ENCODE data around the gene POLR2L. TPM values are rescaled to one million over a fixed set of nuclear protein-coding genes. Genes with fewer than 3 reads are reported as not detected.

POLR2L gene
- total RNA-seq, 1 donor from 2014 or later: 78.7 TPM

DNA sequence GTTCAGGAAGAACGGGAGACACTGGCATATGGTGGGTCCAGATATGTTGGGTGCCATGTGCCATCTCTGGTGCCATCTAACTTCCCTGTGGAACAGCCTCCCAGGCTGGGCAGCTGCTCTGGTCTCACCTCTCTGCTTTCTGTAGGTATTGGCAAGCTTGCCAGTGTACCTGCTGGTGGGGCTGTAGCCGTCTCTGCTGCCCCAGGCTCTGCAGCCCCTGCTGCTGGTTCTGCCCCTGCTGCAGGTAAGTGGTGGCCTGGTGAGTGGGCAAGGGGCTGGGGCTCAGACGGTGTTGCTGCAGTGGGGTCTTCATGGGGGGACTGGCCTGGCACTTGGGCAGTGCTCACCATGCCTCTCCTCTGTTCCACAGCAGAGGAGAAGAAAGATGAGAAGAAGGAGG is 29.9 kb downstream of the POLR2L start:
- Mint-ChIP-seq H3K27ac (no peak overlapping the region), H3K9me3 (no peaks in the 10 kb centered on the region), H3K36me3 (peaks cover 5% of the 10 kb centered on the region), H3K4me1 (peaks cover 25% of the 10 kb centered on the region), H3K27me3 (ENCODE audit: low read depth) (no peaks in the 10 kb centered on the region), H3K4me3 (peak overlapping the region; percentile 20)
- no peak for DNase-seq (ENCODE audit: low spot score in 2 of 2, unreplicated experiment in 2 of 2)
- TF ChIP-seq, protein P1, sequence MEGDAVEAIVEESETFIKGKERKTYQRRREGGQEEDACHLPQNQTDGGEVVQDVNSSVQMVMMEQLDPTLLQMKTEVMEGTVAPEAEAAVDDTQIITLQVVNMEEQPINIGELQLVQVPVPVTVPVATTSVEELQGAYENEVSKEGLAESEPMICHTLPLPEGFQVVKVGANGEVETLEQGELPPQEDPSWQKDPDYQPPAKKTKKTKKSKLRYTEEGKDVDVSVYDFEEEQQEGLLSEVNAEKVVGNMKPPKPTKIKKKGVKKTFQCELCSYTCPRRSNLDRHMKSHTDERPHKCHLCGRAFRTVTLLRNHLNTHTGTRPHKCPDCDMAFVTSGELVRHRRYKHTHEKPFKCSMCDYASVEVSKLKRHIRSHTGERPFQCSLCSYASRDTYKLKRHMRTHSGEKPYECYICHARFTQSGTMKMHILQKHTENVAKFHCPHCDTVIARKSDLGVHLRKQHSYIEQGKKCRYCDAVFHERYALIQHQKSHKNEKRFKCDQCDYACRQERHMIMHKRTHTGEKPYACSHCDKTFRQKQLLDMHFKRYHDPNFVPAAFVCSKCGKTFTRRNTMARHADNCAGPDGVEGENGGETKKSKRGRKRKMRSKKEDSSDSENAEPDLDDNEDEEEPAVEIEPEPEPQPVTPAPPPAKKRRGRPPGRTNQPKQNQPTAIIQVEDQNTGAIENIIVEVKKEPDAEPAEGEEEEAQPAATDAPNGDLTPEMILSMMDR (IDR thresholded peaks at IDR 0.05; ENCODE audit: unreplicated experiment): no peak

DNA sequence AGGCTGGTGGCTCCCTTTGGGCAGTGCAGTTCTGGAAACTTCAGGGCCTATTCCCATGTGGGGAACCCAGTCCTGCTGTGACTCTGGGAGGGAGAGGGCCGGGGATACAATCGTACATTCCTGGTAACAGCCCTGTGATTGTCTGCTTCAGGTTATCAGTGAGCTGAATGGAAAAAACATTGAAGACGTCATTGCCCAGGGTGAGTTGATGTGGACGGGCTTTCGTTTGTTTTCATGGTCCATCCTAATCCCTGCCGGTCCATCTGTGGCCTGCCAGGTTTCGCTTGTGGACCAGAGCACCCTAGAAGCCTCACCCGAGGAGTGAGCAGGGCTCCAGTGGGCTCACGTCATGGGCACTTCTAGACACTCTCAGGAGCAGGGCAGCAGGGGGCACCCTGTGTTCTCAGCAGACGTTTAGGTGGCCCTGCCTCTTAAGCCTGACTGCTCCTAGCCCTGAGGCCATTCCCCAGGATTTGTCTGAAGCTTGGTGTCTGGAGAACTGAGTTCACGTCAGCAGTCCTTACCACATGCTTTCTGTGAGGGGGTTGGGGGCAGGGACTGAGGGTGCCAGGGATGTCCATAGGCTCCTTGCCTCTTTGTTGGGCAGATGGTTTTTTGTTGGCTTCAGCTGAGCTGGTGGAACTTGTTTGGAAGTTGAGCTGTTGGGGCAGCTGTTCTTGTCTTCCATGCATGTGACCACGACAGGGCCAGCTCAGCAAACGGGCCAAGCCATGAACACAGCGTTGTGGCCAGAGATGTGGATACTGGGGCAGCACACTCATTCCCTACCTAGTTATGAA is 30.7 kb downstream of the POLR2L start:
- Mint-ChIP-seq H3K27ac (peak overlapping the region; percentile 80), H3K4me1 (peaks cover 25% of the 10 kb centered on the region), H3K9me3 (no peaks in the 10 kb centered on the region), H3K4me3 (peak overlapping the region; percentile 87), H3K27me3 (ENCODE audit: low read depth) (no peaks in the 10 kb centered on the region), H3K36me3 (peaks cover 5% of the 10 kb centered on the region)
- TF ChIP-seq, protein P1 (IDR thresholded peaks at IDR 0.05; ENCODE audit: unreplicated experiment): no peak
- no peak for DNase-seq (ENCODE audit: low spot score in 2 of 2, unreplicated experiment in 2 of 2)

DNA sequence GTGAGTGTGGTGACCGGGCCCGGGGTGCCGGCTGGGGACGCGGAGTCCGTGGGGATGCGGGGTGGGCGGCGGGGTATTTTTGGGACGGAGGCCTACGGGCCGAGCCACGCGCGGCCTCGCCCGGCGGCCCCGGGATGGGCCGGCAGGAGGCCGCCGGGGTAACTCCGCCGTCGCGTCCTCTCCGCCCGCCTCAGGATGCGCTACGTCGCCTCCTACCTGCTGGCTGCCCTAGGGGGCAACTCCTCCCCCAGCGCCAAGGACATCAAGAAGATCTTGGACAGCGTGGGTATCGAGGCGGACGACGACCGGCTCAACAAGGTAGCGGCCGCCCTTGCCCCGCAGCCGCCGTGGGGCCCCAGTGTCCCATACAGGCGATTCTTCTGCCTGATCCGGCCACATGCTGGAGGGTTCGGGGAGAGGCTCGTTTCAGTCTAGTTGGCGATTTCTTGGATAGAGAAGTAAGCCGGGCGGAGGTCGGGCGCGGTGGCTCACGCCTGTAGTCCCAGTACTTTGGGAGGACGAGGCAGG is 32.2 kb downstream of the POLR2L start:
- TF ChIP-seq, protein P1 (IDR thresholded peaks at IDR 0.05; ENCODE audit: unreplicated experiment): no peak
- Mint-ChIP-seq H3K27ac (peak overlapping the region; percentile 80), H3K27me3 (ENCODE audit: low read depth) (no peaks in the 10 kb centered on the region), H3K36me3 (peaks cover 5% of the 10 kb centered on the region), H3K4me1 (peaks cover 25% of the 10 kb centered on the region), H3K9me3 (no peaks in the 10 kb centered on the region), H3K4me3 (peak overlapping the region; percentile 87)
- DNase-seq (ENCODE audit: low spot score in 2 of 2, unreplicated experiment in 2 of 2): no peak

DNA sequence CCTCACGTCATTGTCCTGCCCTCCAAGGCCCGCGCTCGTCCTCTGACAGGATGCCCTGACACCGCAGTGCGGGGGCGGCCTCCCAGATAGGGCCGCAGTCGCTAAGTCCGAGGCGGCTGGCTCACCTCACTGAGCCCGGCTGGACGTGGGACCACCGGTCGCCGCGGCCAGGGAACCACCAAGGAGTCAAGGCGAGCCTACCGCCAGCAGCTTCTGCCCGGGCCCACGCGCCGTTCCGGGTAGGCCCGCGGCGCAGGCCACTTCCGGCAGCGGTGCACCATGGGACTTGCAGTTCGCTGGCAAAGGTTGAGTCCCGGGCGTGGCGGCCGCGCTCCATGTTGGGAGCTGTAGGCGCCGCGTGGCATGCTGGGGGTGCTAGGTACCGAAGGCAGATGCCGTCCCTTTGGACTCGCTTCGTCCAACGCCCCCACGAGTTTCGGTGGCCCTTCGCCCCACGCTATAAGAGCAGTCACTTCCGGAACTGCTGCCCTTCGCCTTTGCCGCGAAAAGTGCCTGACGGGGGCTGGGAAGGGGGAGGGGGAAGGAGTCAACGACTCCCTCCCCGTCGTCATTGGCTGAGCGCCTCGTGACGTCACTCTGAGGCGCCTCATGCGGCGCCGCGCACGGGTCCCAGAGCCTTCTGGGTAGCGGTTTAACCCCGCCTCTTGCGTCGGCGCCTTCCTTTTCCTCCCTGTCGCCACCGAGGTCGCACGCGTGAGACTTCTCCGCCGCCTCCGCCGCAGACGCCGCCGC is 32.9 kb downstream of the POLR2L start, which contains the start of gene RPLP2:
TSS of gene RPLP2 (plus strand) at position 681 of the 753 bp plus-strand sequence. CDS start 268 bp downstream, outside the sequence.
- Mint-ChIP-seq H3K4me3 (peak within 1 kb of the TSS; percentile 87), H3K9me3 (no peaks in the 10 kb centered on the region)
- TF ChIP-seq, protein P1 (IDR thresholded peaks at IDR 0.05; ENCODE audit: unreplicated experiment): no peak

DNA sequence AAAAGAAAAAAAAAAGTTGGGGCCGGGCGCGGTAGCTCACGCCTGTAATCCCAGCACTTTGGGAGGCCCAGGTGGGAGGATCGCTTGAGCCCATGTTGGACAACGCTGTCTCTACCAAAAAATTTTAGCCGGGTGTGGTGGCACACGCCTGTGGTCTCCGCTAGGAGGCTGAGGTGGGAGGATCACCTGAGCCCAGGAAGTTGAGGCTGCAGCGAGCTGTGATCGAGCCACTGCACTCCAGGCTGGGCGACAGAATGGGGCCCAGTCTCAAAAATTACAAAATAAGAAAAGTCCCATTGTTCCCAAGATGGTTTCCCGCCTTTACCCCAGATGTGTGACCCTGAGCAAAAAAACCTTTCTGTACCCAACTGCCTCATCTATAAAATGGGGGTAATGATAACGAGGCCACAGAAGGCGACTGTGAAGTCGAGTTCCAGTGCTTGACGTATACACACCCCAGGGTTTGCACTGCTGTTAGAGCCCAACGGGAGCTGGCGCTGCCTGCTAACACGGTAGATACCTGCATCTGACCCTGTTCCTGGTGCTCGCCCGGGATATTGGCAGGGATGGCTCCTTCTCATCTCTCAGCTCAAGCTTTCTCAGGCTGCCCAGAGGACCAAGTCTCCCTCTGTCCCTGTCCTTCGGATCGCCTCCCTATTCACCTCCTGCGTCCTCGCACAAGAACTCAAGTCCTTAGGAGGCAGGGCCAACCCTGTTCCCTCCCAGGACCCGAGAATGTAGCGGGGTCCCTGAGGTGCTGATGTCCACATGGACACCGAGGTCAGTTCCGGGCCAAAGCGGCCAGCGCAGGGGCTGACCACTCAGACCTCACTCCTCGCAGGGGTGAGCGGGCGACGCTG is 33.7 kb downstream of the POLR2L start:
- H3K36me3 Mint-ChIP-seq: peaks cover 3% of the 10 kb centered on the region
- no peaks in the 10 kb centered on the region for H3K27me3 Mint-ChIP-seq (ENCODE audit: low read depth)
- no peak for DNase-seq (ENCODE audit: low spot score in 2 of 2, unreplicated experiment in 2 of 2)
- H3K4me3 Mint-ChIP-seq: peak overlapping the region; percentile 87
- H3K4me1 Mint-ChIP-seq: peaks cover 35% of the 10 kb centered on the region
- peak overlapping the region; percentile 98 for H3K27ac Mint-ChIP-seq
- no peaks in the 10 kb centered on the region for H3K9me3 Mint-ChIP-seq
- TF ChIP-seq, protein P1 (IDR thresholded peaks at IDR 0.05; ENCODE audit: unreplicated experiment): no peak

More for the DNA sequence above, 32.9 kb downstream of the POLR2L start, which contains the start of gene RPLP2:
- no peaks in the 10 kb centered on the region for H3K27me3 Mint-ChIP-seq (ENCODE audit: low read depth)
- peaks cover 27% of the 10 kb centered on the region for H3K4me1 Mint-ChIP-seq
- peak; percentile 95 to 99 for DNase-seq (ENCODE audit: low spot score in 2 of 2, unreplicated experiment in 2 of 2)
- peaks cover 5% of the 10 kb centered on the region for H3K36me3 Mint-ChIP-seq
- H3K27ac Mint-ChIP-seq: peak within 1 kb of the TSS; percentile 98

Measured in mesothelial cell of epicardium (in vitro differentiated cells).